Measurements from ENCODE around the gene DMRT2. TPM values are rescaled to one million over a fixed set of nuclear protein-coding genes. Genes with fewer than 3 reads are reported as not detected.

Gene DMRT2
- total RNA-seq, 1 donor from 2014 or later, result not detected

DNA sequence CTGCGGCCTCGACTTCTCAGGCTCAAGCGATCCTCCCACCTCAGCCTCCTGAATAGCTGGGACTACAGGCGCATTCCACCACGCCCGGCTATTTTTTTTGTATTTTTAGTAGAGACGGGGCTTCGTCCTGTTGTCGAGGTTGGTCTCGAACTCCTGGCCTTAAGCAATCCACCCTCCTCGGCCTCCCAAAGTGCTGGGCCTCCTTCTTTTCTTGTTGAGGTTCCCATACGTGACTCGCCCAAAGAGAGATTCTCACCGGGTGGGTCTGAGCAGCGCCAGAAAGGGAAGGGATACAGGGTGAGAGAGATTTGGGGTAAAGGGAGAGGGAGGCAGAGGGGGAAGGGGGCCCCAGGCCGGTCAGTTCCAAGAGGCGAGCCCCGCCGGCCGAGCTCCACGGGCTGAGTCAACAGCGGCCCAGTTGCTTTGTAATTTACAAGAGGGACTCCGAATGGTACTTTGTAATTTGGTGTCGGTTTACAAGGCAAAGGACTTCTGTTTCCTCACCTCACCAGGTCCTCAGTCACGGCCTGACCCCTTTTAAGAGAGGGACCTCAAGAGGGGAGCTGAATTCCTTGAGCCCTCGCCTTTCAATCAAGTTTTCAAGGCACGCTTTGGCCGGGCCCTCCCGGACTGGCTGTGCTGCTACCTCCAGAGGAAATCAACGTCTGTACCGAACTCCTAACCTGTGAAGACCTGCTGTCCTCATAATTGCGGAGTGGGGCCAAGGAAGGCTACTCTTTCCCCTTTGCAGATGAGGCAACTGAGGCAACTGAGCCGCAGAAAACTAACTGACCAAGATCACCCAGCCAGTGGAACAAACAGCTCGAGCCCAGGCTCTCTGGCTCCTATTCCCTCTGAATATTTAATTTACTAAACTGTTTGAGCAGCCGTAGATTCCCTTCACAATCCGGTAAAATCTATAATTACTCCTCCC, 3.3 kb upstream of the DMRT2 start:
- H3K4me3 Mint-ChIP-seq (ENCODE audit: unreplicated experiment), result peak overlapping the region; percentile 76
- H3K27me3 Mint-ChIP-seq (ENCODE audit: unreplicated experiment), result peaks cover 83% of the 10 kb centered on the region
- H3K27ac Mint-ChIP-seq (ENCODE audit: unreplicated experiment), result no peak overlapping the region
- H3K9me3 Mint-ChIP-seq (ENCODE audit: unreplicated experiment), result peaks cover 8% of the 10 kb centered on the region
- TF ChIP-seq, protein P1, sequence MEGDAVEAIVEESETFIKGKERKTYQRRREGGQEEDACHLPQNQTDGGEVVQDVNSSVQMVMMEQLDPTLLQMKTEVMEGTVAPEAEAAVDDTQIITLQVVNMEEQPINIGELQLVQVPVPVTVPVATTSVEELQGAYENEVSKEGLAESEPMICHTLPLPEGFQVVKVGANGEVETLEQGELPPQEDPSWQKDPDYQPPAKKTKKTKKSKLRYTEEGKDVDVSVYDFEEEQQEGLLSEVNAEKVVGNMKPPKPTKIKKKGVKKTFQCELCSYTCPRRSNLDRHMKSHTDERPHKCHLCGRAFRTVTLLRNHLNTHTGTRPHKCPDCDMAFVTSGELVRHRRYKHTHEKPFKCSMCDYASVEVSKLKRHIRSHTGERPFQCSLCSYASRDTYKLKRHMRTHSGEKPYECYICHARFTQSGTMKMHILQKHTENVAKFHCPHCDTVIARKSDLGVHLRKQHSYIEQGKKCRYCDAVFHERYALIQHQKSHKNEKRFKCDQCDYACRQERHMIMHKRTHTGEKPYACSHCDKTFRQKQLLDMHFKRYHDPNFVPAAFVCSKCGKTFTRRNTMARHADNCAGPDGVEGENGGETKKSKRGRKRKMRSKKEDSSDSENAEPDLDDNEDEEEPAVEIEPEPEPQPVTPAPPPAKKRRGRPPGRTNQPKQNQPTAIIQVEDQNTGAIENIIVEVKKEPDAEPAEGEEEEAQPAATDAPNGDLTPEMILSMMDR (IDR thresholded peaks at IDR 0.05), result no peak
- no peak for DNase-seq (ENCODE audit: extremely low spot score, unreplicated experiment)
- peaks cover 4% of the 10 kb centered on the region for H3K36me3 Mint-ChIP-seq (ENCODE audit: unreplicated experiment)
- H3K4me1 Mint-ChIP-seq (ENCODE audit: unreplicated experiment), result peaks cover 41% of the 10 kb centered on the region

DNA sequence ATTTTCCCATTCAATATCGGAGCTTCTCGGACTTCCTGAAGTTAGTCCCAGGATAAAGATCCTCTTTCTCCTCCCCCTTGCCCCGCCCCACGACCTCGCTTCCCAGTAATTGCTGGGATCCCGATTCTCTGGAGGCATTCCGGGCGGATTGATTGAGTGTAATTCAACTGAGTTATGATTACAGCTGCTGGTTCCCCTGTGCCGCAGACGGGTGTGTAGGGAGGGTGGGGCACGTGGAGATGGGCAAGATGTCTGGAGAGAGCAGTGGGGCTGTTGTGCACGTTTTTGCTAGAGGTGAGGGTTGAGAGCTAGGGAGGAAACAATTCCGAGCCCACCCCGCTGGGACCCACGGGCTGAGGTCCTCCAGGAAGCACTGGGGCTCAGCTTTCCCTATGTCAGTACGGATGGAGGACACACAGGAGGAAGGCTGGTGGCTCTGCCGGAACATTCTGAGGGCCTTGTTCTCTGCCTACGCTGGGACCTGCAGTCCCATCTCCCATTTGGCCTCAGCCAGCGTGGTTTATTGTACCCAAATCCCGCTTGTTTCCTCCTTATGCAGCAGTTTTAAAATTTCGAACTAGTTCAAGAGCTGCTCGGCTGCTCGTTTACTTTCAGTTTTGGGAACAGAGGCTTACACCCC, 2.4 kb upstream of the DMRT2 start:
- peaks cover 44% of the 10 kb centered on the region for H3K4me1 Mint-ChIP-seq (ENCODE audit: unreplicated experiment)
- no peak for DNase-seq (ENCODE audit: extremely low spot score, unreplicated experiment)
- TF ChIP-seq, protein P1 (IDR thresholded peaks at IDR 0.05), result no peak
- peaks cover 4% of the 10 kb centered on the region for H3K36me3 Mint-ChIP-seq (ENCODE audit: unreplicated experiment)
- H3K9me3 Mint-ChIP-seq (ENCODE audit: unreplicated experiment), result peaks cover 8% of the 10 kb centered on the region
- peaks cover 85% of the 10 kb centered on the region for H3K27me3 Mint-ChIP-seq (ENCODE audit: unreplicated experiment)
- H3K27ac Mint-ChIP-seq (ENCODE audit: unreplicated experiment), result no peak overlapping the region
- peak overlapping the region; percentile 76 for H3K4me3 Mint-ChIP-seq (ENCODE audit: unreplicated experiment)

DNA sequence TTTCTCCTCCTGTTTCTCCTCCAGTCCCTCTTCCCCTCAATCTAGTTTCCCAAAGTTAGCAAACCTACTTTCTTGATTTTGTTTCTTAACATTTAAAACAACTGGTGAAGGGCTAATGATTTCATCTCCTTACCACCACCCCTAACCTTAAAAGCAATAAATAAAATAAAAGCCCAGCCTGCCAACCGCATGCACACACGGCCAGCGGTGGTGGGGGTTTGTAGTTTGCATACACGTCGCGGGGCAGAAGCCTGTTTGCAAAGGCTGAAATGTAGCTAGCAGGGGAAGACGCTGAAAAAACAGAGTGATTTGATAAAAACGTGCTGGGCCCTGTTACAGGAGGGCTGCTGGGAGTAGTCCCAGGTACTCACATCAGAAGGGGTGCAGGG, 1.9 kb upstream of the DMRT2 start:
- TF ChIP-seq, protein P1 (IDR thresholded peaks at IDR 0.05), result no peak
- peaks cover 45% of the 10 kb centered on the region for H3K4me1 Mint-ChIP-seq (ENCODE audit: unreplicated experiment)
- peaks cover 4% of the 10 kb centered on the region for H3K36me3 Mint-ChIP-seq (ENCODE audit: unreplicated experiment)
- no peak for DNase-seq (ENCODE audit: extremely low spot score, unreplicated experiment)
- peaks cover 8% of the 10 kb centered on the region for H3K9me3 Mint-ChIP-seq (ENCODE audit: unreplicated experiment)
- peaks cover 86% of the 10 kb centered on the region for H3K27me3 Mint-ChIP-seq (ENCODE audit: unreplicated experiment)
- no peak overlapping the region for H3K27ac Mint-ChIP-seq (ENCODE audit: unreplicated experiment)
- H3K4me3 Mint-ChIP-seq (ENCODE audit: unreplicated experiment), result peak overlapping the region; percentile 76

DNA sequence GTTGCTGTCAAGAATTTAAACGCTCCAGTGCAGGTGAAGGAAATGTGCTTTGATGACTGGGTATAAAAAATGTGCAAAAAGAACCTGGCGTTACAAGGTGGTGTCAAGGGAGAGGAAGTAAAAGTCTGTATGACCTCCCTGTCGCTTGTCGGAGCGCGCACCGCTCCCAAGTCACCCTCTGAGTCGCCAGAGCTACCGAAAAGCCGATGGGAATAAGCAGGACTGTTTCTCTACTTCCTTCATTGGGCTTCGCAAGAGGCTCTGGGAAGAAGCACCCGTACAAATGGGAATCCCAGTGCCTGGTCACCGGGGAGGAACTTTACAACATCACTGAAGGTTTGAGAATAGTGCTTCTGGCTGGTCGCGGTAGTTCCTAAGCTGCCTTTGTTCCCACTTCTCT, 1.3 kb upstream of the DMRT2 start:
- TF ChIP-seq, protein P1 (IDR thresholded peaks at IDR 0.05), result no peak
- Mint-ChIP-seq H3K36me3 (ENCODE audit: unreplicated experiment) (peaks cover 4% of the 10 kb centered on the region), H3K9me3 (ENCODE audit: unreplicated experiment) (peaks cover 8% of the 10 kb centered on the region), H3K4me3 (ENCODE audit: unreplicated experiment) (peak overlapping the region; percentile 76), H3K4me1 (ENCODE audit: unreplicated experiment) (peaks cover 45% of the 10 kb centered on the region), H3K27ac (ENCODE audit: unreplicated experiment) (no peak overlapping the region), H3K27me3 (ENCODE audit: unreplicated experiment) (peaks cover 86% of the 10 kb centered on the region)
- no peak for DNase-seq (ENCODE audit: extremely low spot score, unreplicated experiment)

DNA sequence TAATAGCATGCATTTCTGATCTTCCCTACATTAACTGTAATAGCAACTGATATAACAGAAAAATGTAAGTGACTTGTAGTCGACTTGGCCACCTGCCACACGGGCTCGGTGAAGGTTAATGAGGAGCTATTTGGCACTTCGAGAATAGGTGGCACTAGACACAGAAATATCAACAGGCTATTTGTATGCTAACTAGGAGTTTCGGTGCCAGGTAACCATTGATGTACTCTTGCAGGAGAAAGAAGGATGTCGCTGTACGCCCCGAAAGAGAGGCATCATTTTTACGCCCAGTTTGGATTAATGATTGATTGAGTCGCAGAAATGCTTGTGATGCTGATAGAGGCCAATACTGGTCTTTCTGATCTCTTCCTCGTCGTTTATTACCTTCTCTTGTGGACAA, 516 bp upstream of the DMRT2 start:
- Mint-ChIP-seq H3K36me3 (ENCODE audit: unreplicated experiment) (peaks cover 4% of the 10 kb centered on the region), H3K9me3 (ENCODE audit: unreplicated experiment) (peaks cover 8% of the 10 kb centered on the region), H3K27me3 (ENCODE audit: unreplicated experiment) (peaks cover 84% of the 10 kb centered on the region), H3K4me3 (ENCODE audit: unreplicated experiment) (peak overlapping the region; percentile 1), H3K27ac (ENCODE audit: unreplicated experiment) (no peak overlapping the region), H3K4me1 (ENCODE audit: unreplicated experiment) (peaks cover 45% of the 10 kb centered on the region)
- TF ChIP-seq, protein P1 (IDR thresholded peaks at IDR 0.05), result no peak
- no peak for DNase-seq (ENCODE audit: extremely low spot score, unreplicated experiment)
